Neuronal stem cell (in vitro differentiated cells): ENCODE measurements around the gene CDH12.
"Not testable (repeated sequence)": the region's sequence is repeated elsewhere in the genome, so short reads cannot be mapped to it uniquely, and the experiment has no call there.

Experiments
- DNase-seq: peaks from one replicate; pipeline ENCODE4 v3.0.0-alpha.2; 2013; ENCODE audit warnings: low spot score
- H2AFZ ChIP-seq: one replicate; pipeline ENCODE4 v1.6.1; 2013; ENCODE audit warnings: mild to moderate bottlenecking, low read length, inconsistent platforms
- H2AK5ac ChIP-seq: 2 replicates; pipeline ENCODE4 v1.6.1; 2013; ENCODE audit warnings: low read depth, mild to moderate bottlenecking, inconsistent platforms, low read length, moderate library complexity, mixed read lengths
- H2BK120ac ChIP-seq: 2 replicates; pipeline ENCODE4 v1.6.1; 2013; ENCODE audit warnings: low read depth, mild to moderate bottlenecking, inconsistent platforms, low read length, moderate library complexity, mixed read lengths
- H2BK12ac ChIP-seq: one replicate; pipeline ENCODE4 v1.6.1; 2013; ENCODE audit warnings: low read length, inconsistent platforms
- H2BK15ac ChIP-seq: 2 replicates; pipeline ENCODE4 v1.6.1; 2013; ENCODE audit warnings: mild to moderate bottlenecking, low read length, inconsistent platforms, mixed read lengths
- H2BK5ac ChIP-seq: one replicate; pipeline ENCODE4 v1.6.1; 2013; ENCODE audit warnings: inconsistent platforms, mild to moderate bottlenecking, low read length, moderate library complexity
- H3K14ac ChIP-seq: one replicate; pipeline ENCODE4 v1.6.1; 2013; ENCODE audit warnings: low read length, inconsistent platforms
- H3K18ac ChIP-seq: 2 replicates; pipeline ENCODE4 v1.6.1; 2013; ENCODE audit warnings: low read length, inconsistent platforms
- H3K23ac ChIP-seq: 2 replicates; pipeline ENCODE4 v1.6.1; 2013; ENCODE audit warnings: low read depth, mild to moderate bottlenecking, mixed read lengths, low read length, inconsistent platforms; ENCODE audit not compliant: poor library complexity
- H3K27ac ChIP-seq: replicated peaks from 3 replicates; pipeline ENCODE4 v1.5.1; 2013; ENCODE audit warnings: low read length, inconsistent platforms
- H3K27me3 ChIP-seq, 3 experiments: 2 replicates each; pipeline ENCODE4 v1.6.1; 2013; ENCODE audit warnings: low read length in 3 of 3, mild to moderate bottlenecking in 2 of 3, inconsistent platforms in 1 of 3, low read depth in 1 of 3, mixed read lengths in 1 of 3, moderate library complexity in 1 of 3; ENCODE audit not compliant: control insufficient read depth in 3 of 3, insufficient read depth in 3 of 3
- H3K36me3 ChIP-seq, 2 donors: replicated peaks in 1 of 2; 2 replicates each; pipeline ENCODE4 v1.6.1; 2013; ENCODE audit warnings: low read length in 2 of 2; ENCODE audit not compliant: control insufficient read depth in 2 of 2, insufficient read depth in 2 of 2
- H3K4ac ChIP-seq: 2 replicates; pipeline ENCODE4 v1.6.1; 2013; ENCODE audit warnings: inconsistent platforms, mild to moderate bottlenecking, low read length, moderate library complexity
- H3K4me1 ChIP-seq, 2 donors: 1 replicate in 1 of 2; 2 replicates in 1 of 2; pipeline ENCODE4 v1.6.1; 2013; ENCODE audit warnings: low read length in 2 of 2, low read depth in 1 of 2; ENCODE audit not compliant: control insufficient read depth in 2 of 2, insufficient read depth in 1 of 2
- H3K4me2 ChIP-seq: one replicate; pipeline ENCODE4 v1.6.1; 2013; ENCODE audit warnings: mild to moderate bottlenecking, low read length, inconsistent platforms; ENCODE audit not compliant: insufficient read depth, poor library complexity, severe bottlenecking
- H3K4me3 ChIP-seq, 2 donors: 2 replicates each; pipeline ENCODE4 v1.5.1; 2013; ENCODE audit warnings: low read length in 2 of 2, mild to moderate bottlenecking in 2 of 2, inconsistent platforms in 1 of 2, moderate library complexity in 1 of 2
- H3K79me1 ChIP-seq: one replicate; pipeline ENCODE4 v1.6.1; 2013; ENCODE audit warnings: low read depth, mild to moderate bottlenecking, inconsistent platforms, low read length, moderate library complexity
- H3K9ac ChIP-seq: one replicate; pipeline ENCODE4 v1.6.1; 2013; ENCODE audit warnings: mild to moderate bottlenecking, low read depth, low read length, inconsistent platforms; ENCODE audit not compliant: poor library complexity
- H3K9me3 ChIP-seq, 2 donors: replicated peaks in 1 of 2; 2 replicates each; pipeline versions ENCODE3 to v1.6.1; 2013; ENCODE audit warnings: low read length in 2 of 2, mild to moderate bottlenecking in 2 of 2, inconsistent platforms in 1 of 2, low read depth in 1 of 2, mixed read lengths in 1 of 2, moderate library complexity in 1 of 2; ENCODE audit not compliant: control insufficient read depth in 2 of 2, insufficient read depth in 1 of 2
- H4K8ac ChIP-seq: one replicate; pipeline ENCODE4 v1.6.1; 2013; ENCODE audit warnings: low read depth, mild to moderate bottlenecking, inconsistent platforms, low read length, moderate library complexity
- H4K91ac ChIP-seq: one replicate; pipeline ENCODE4 v1.6.1; 2013; ENCODE audit warnings: low read length, low read depth, mild to moderate bottlenecking, inconsistent platforms; ENCODE audit not compliant: poor library complexity
- WGBS, 2 donors: extraction: QIAGEN DNeasy Blood & Tissue Kit; methylation state at CpG; one replicate each; pipeline ENCODE4 v1.1.7; 2013; ENCODE audit warnings: missing lambda C conversion rate in 2 of 2, mixed read lengths in 1 of 2; ENCODE audit not compliant: insufficient read length in 2 of 2, insufficient replicate concordance in 1 of 2; ENCODE audit errors: extremely low coverage in 2 of 2; 5-methylcytosine and 5-hydroxymethylcytosine counted together

CDH12 gene

DNA sequence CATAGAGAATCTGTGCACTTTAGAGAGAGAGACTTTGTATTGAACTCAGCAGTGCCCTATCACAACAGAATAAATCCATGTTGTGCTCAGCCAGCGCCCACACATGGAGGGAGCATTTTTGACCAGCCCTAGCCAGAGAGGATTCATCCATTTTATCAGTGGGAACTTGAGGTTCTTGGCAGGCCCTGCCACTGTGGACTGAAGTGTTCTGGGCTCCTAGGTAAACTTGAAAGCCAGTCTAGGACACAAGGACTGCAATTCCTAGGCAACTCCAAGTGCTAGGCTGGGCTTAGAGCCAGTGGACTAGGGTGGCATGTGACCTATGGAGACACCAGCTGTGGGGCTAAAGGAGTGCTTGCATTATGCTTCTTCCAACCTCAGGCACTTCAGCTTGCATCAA is 523.5 kb downstream of the CDH12 start:
- no peaks in the 10 kb centered on the region for H3K27me3 ChIP-seq

GRCh38 chr5:22319798-22320197 is 533.3 kb downstream of the CDH12 start:
- no peak for DNase-seq
- no peak overlapping the region for H3K14ac ChIP-seq
- peaks cover 0 to 2% of the 10 kb centered on the region in 2 donors for H3K4me1 ChIP-seq

More for the DNA sequence above, 523.5 kb downstream of the CDH12 start:
- Histone ChIP-seq H3K9ac (no peak overlapping the region), H2BK12ac (no peak overlapping the region), H4K8ac (no peak overlapping the region), H3K9me3 (no peaks in the 10 kb centered on the region), H3K36me3 (no peaks in the 10 kb centered on the region), H2BK15ac (no peak overlapping the region), H3K4me3 (no peak overlapping the region), H2BK120ac (no peak overlapping the region), H3K79me1 (no peaks in the 10 kb centered on the region), H3K4me1 (peaks cover 1 to 3% of the 10 kb centered on the region in 2 donors), H3K27ac (no peak overlapping the region), H3K14ac (no peak overlapping the region), H4K91ac (no peak overlapping the region), H3K4me2 (no peak overlapping the region), H3K18ac (no peak overlapping the region), H2AK5ac (no peak overlapping the region), H3K4ac (no peak overlapping the region), H2AFZ (no peak overlapping the region), H2BK5ac (no peak overlapping the region), H3K23ac (no peak overlapping the region)
- WGBS, 2 donors = no CpG with 5 or more reads among the region's 1 CpG
- DNase-seq = no peak

DNA sequence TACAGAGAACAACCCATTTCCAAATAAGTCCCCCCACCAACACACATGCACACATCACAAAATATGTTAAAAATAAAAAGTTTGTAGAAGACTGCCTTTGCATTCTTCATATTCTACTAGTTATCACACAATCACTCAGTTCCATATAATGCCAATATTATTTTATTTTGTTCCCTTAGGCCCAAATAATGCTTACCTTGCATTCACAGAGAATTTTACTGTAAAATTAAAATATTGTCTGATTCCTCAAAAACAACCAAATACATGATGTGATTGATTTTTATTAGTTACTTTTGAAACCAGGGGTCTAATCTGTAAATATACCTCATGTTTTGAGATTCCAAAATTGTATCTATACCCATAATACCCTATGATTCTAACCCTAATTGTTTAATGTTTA is 536.9 kb downstream of the CDH12 start:
- no peak overlapping the region for H3K9ac ChIP-seq

More at GRCh38 chr5:22319798-22320197, 533.3 kb downstream of the CDH12 start:
- no peak overlapping the region for H2AK5ac ChIP-seq
- no peaks in the 10 kb centered on the region for H3K27me3 ChIP-seq
- H3K18ac ChIP-seq = no peak overlapping the region
- no peak overlapping the region for H3K4me2 ChIP-seq
- no peak overlapping the region for H3K4ac ChIP-seq
- H3K23ac ChIP-seq = no peak overlapping the region
- no peak overlapping the region for H2BK15ac ChIP-seq
- no peak overlapping the region for H4K91ac ChIP-seq
- no peak overlapping the region for H2BK120ac ChIP-seq
- no peaks in the 10 kb centered on the region for H3K9me3 ChIP-seq
- H3K36me3 ChIP-seq = no peaks in the 10 kb centered on the region
- no peak overlapping the region for H2BK5ac ChIP-seq
- no peaks in the 10 kb centered on the region for H3K79me1 ChIP-seq
- peak overlapping the region; percentile 28 for H2AFZ ChIP-seq
- H3K27ac ChIP-seq = no peak overlapping the region
- H4K8ac ChIP-seq = no peak overlapping the region
- H2BK12ac ChIP-seq = no peak overlapping the region
- no CpG with 5 or more reads among the region's 1 CpG for WGBS, 2 donors
- H3K9ac ChIP-seq = no peak overlapping the region
- H3K4me3 ChIP-seq = no peak overlapping the region

DNA sequence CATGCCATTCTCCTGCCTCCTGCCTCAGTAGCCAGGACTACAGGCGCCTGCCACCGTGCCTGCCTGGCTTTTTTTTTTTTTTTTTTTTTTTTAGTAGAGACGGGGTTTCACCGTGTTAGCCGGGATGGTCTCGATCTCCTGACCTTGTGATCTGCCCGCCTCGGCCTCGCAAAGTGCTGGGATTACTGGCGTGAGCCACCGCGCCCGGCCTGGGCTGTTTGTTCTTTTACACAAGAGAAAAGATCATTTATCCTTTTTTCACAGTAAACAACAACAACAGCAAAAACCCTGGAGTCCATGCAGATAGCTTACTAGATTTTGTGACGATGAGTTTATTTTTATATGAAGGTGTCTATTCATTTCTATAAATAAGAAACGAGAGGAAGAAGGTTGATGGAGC is 538.1 kb downstream of the CDH12 start:
- H3K18ac ChIP-seq, H3K14ac ChIP-seq, H3K4me1 ChIP-seq, H3K4me3 ChIP-seq, H3K36me3 ChIP-seq, H3K23ac ChIP-seq, H4K91ac ChIP-seq, H3K4me2 ChIP-seq, H2AFZ ChIP-seq, H2BK15ac ChIP-seq, H2BK5ac ChIP-seq, H3K9ac ChIP-seq, H4K8ac ChIP-seq, H3K79me1 ChIP-seq, H3K4ac ChIP-seq, H3K27me3 ChIP-seq, H2BK120ac ChIP-seq, DNase-seq, H2AK5ac ChIP-seq, H3K9me3 ChIP-seq, H3K27ac ChIP-seq, H2BK12ac ChIP-seq: not testable (repeated sequence)
- WGBS, 2 donors = 100% methylated on average over 1 of the region's 15 CpGs; no CpG with 5 or more reads in 1 of the 2 donors

More for the DNA sequence above, 536.9 kb downstream of the CDH12 start:
- Histone ChIP-seq H2BK120ac (no peak overlapping the region), H3K27ac (no peak overlapping the region), H4K8ac (no peak overlapping the region), H2BK5ac (no peak overlapping the region), H2AK5ac (no peak overlapping the region), H3K14ac (no peak overlapping the region), H3K18ac (no peak overlapping the region), H4K91ac (no peak overlapping the region), H2AFZ (no peak overlapping the region), H3K4me1 (no peaks in the 10 kb centered on the region), H3K79me1 (no peaks in the 10 kb centered on the region), H3K23ac (no peak overlapping the region), H3K4ac (no peak overlapping the region), H2BK12ac (no peak overlapping the region), H3K9me3 (no peaks in the 10 kb centered on the region), H3K4me3 (no peak overlapping the region), H3K27me3 (no peaks in the 10 kb centered on the region), H2BK15ac (no peak overlapping the region), H3K36me3 (no peaks in the 10 kb centered on the region), H3K4me2 (no peak overlapping the region)
- DNase-seq = no peak
